HEK293T (cell line): ENCODE data around the gene NEUROD4.

Experiments
- CTCF ChIA-PET: fragments of 350-600 bp; formaldehyde crosslinking; extraction: SDS; loops from one replicate; lab custom pipeline; 2021; ENCODE audit warnings: antibody characterized with exemption, inconsistent platforms; lab: Yijun Ruan, JAX
- POLR2A ChIA-PET: fragments of 350-600 bp; formaldehyde crosslinking; extraction: SDS; loops from one replicate; lab custom pipeline; 2020; ENCODE audit warnings: antibody characterized with exemption, inconsistent platforms; lab: Yijun Ruan, JAX
- DNase-seq: peaks from one replicate; pipeline ENCODE4 v3.0.0; 2012; ENCODE audit warnings: mixed read lengths; ENCODE audit errors: extremely low spot score
- ARNT ChIP-seq: fragments of 450-650 bp; IDR thresholded peaks from 2 replicates; pipeline ENCODE4 v1.6.1; 2017; ENCODE audit warnings: mild to moderate bottlenecking
- BHLHE40 ChIP-seq: fragments of 450-650 bp; IDR thresholded peaks from 2 replicates; pipeline ENCODE4 v1.6.1; 2016; ENCODE audit warnings: mild to moderate bottlenecking, moderate library complexity, borderline replicate concordance
- CTBP1 ChIP-seq: fragments of 450-650 bp; IDR thresholded peaks from 2 replicates; pipeline ENCODE4 v1.6.1; 2016; ENCODE audit warnings: borderline replicate concordance
- ELF4 ChIP-seq: fragments of 450-650 bp; IDR thresholded peaks from 2 replicates; pipeline ENCODE4 v1.6.1; 2017; ENCODE audit warnings: antibody characterized with exemption
- FOXA1 ChIP-seq: fragments of 450-650 bp; IDR thresholded peaks from 2 replicates; pipeline ENCODE4 v1.6.1; 2016; ENCODE audit warnings: mild to moderate bottlenecking
- FOXK2 ChIP-seq: fragments of 450-650 bp; IDR thresholded peaks from 2 replicates; pipeline ENCODE4 v1.6.1; 2016; ENCODE audit warnings: mild to moderate bottlenecking
- FOXM1 ChIP-seq: fragments of 450-650 bp; IDR thresholded peaks from 2 replicates; pipeline ENCODE4 v1.6.1; 2017; ENCODE audit warnings: mild to moderate bottlenecking, borderline replicate concordance
- HDGF ChIP-seq: fragments of 450-650 bp; IDR thresholded peaks from 2 replicates; pipeline ENCODE4 v1.6.1; 2017; ENCODE audit warnings: antibody characterized with exemption, borderline replicate concordance
- L3MBTL2 ChIP-seq: fragments of 450-650 bp; conservative IDR thresholded peaks from 2 replicates; pipeline ENCODE4 v1.6.1; 2016; ENCODE audit warnings: mild to moderate bottlenecking
- LEF1 ChIP-seq: fragments of 450-650 bp; IDR thresholded peaks from 2 replicates; pipeline ENCODE4 v1.6.1; 2017; ENCODE audit warnings: mild to moderate bottlenecking, borderline replicate concordance
- NFRKB ChIP-seq: fragments of 450-650 bp; IDR thresholded peaks from 2 replicates; pipeline ENCODE4 v1.6.1; 2016; ENCODE audit warnings: mild to moderate bottlenecking, moderate library complexity
- PKNOX1 ChIP-seq: fragments of 450-650 bp; IDR thresholded peaks from 2 replicates; pipeline ENCODE4 v1.6.1; 2016
- SP1 ChIP-seq: fragments of 450-650 bp; IDR thresholded peaks from 2 replicates; pipeline ENCODE4 v1.6.1; 2017
- SUZ12 ChIP-seq: fragments of 450-650 bp; IDR thresholded peaks from 2 replicates; pipeline ENCODE4 v1.6.1; 2016; ENCODE audit warnings: mild to moderate bottlenecking
- TARDBP ChIP-seq: fragments of 450-650 bp; IDR thresholded peaks from 2 replicates; pipeline ENCODE4 v1.6.1; 2016
- ZNF384 ChIP-seq: fragments of 450-650 bp; IDR thresholded peaks from 2 replicates; pipeline ENCODE4 v1.6.1; 2016

The NEUROD4 gene

DNA sequence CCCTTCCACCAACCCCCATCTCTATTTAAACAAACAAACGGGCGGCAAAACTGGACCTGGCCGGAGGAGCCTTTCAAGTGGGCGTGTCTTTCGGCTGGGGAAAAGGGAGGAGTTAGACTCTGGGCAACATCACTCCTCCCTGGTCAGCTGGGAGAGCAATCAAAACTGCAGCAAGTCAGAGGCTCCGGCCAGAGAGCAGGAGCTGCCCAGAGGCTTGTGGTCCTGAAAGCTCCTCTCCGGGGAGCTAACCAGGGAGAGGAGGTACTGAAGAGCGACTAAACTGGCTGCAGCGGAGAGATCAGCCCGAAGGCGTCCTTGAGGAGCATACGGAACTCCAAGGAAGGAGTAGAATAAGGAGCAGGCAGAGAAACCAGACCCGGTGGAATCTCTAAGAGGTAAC, at the start of gene NEUROD4:
Gene NEUROD4 (plus strand): TSS at position 191 of the 400 bp plus-strand sequence. CDS start 6,466 bp downstream, outside the sequence.
- ChIA-PET POLR2A (no interaction called here), CTCF (no interaction called here)
- 0 out of 2 replicates have a peak, but pooled peaks have one; percentile 37 for TF ChIP-seq PKNOX1
- TF ChIP-seq HDGF: no peak
- DNase-seq: peak; percentile 71

DNA sequence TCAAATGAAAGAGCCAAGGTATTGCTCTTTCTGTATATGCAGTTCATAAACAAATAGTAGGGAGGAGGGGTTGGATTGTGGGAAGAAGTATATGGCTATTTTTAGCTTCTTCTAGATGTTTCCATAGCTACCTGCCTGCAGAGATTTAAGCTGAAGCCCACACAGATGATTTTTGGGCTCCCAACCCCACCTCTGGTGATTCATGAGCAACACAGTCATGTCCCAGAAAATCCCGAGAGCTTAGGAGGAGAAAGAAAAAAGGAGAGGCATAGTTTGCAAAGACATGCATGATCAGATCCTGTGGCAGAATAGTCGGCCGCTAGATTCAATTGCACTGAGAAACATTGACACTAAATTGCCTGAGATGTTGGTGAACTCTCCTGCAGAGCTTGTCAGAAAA, 49.0 kb upstream of the NEUROD4 start:
- ChIA-PET POLR2A (no interaction called here), CTCF (interaction anchor here (1.1 to 1.3 kb wide), 2 partner anchors 12 to 101 kb away, joined by 3 read pairs; no protein-coding TSS in a partner anchor)
- TF ChIP-seq PKNOX1 (no peak), NFRKB (no peak), L3MBTL2 (no peak), FOXK2 (no peak), LEF1 (no peak), FOXA1 (no peak), ARNT (no peak), TARDBP (no peak), SP1 (no peak), CTBP1 (no peak), SUZ12 (no peak), BHLHE40 (no peak), FOXM1 (no peak), HDGF (no peak), ZNF384 (no peak), ELF4 (no peak)
- no peak for DNase-seq

DNA sequence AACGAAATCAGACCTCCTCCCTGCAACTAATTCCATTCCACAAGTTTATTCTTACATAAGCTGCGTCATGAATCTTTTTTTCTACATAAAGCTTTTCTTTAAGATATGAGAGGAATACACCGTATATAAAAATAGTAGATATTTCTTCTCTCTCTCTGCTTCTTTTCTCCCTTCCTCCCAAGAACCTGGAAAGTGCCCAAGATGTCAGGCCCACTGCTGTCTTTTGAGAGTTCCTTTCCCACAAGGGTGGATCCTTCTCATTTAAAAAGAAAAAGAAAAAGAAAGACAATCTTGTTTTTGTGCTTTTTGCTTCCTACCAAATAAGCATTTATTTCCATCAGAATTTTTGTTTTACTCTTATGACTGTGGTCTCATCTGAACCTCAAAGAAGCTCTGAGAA, 46.2 kb upstream of the NEUROD4 start:
- TF ChIP-seq BHLHE40: no peak
- no peak for TF ChIP-seq TARDBP
- no peak for TF ChIP-seq SP1
- TF ChIP-seq HDGF: no peak
- TF ChIP-seq LEF1: no peak
- no peak for TF ChIP-seq NFRKB
- no peak for TF ChIP-seq ARNT
- no peak for TF ChIP-seq ELF4
- TF ChIP-seq L3MBTL2: no peak
- TF ChIP-seq FOXK2: no peak
- ChIA-PET POLR2A (no interaction called here), CTCF (no interaction called here)
- no peak for DNase-seq

DNA sequence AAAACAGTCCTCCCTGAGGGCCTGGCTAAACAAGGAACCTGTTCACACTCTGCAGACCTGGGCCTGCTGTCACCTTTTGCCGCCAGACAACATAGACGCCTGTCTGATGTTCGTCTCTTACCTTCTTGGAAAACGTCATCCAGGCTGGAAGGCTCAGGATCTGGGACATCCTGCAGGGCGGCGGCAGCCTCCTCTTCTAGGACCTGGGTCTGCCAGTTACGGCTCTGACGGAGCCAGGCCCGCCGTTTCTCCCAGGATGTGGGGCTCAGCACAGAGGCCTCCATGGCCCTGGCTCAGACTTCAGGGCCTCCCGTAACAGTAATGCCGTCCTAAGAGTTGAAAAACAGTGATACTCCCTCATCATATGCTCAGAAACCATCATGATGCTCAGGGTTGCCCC, 45.5 kb upstream of the NEUROD4 start:
- ChIA-PET POLR2A (no interaction called here), CTCF (interaction anchor here (0.5 to 0.6 kb wide), 2 partner anchors 173 to 814 kb away, joined by 3 to 4 read pairs; no protein-coding TSS in a partner anchor)
- TF ChIP-seq FOXK2 (no peak), ELF4 (no peak), FOXA1 (no peak), ARNT (no peak), NFRKB (no peak), BHLHE40 (no peak), HDGF (no peak), PKNOX1 (no peak), L3MBTL2 (no peak), FOXM1 (no peak), CTBP1 (no peak), TARDBP (no peak), LEF1 (no peak), SP1 (no peak), SUZ12 (no peak), ZNF384 (no peak)
- DNase-seq: no peak

DNA sequence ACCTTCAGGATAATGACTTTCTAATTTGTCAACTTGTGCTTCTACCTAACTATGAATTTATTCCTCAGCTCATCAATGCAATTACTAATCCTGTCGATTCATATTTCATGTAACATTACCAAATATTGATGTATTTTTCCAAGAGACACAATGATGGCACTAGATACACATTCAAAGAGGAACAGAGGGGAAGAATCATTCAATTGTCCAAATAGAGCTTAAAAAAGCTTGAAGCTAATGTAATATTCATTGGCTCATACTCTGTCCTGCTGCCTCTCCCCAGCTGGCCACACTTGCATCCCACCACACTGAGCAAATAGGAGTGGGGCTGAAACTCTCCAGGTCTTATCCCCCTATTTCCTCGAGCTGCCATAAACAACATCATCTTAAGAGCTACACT, 44.5 kb upstream of the NEUROD4 start:
- TF ChIP-seq LEF1: no peak
- no peak for TF ChIP-seq ZNF384
- TF ChIP-seq SUZ12: no peak
- no peak for DNase-seq
- ChIA-PET POLR2A (no interaction called here), CTCF (interaction anchor here (1.1 to 2.3 kb wide), 2 partner anchors 93 to 754 kb away, joined by 4 to 6 read pairs; no protein-coding TSS in a partner anchor)

DNA sequence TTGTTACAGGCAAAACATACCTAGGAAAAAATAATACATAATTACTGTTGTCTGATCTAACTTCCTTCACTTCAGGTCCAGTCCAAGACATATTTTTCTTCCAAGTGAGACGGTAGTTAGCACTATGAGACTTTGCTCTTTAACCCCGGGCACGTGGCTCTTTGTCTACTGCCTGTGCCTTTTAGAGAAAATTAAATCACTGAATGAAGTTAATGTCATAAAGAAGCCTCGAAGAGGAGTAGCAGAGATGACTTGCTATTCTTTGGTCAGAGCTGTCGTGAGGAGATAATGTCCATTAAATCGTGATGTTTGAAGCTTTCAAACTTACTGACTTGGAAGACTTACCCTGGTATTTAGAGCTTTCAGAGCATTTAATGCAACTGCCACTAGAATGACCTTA, 43.9 kb upstream of the NEUROD4 start:
- TF ChIP-seq HDGF: no peak
- TF ChIP-seq PKNOX1: no peak
- no peak for TF ChIP-seq NFRKB
- no peak for TF ChIP-seq FOXK2
- TF ChIP-seq BHLHE40: no peak
- TF ChIP-seq SUZ12: no peak
- no peak for TF ChIP-seq FOXA1
- no peak for TF ChIP-seq ELF4
- CTCF ChIA-PET: interaction anchor here (1.1 to 2.3 kb wide), 2 partner anchors 92 to 754 kb away, joined by 4 to 6 read pairs; no protein-coding TSS in a partner anchor
- DNase-seq: no peak
- POLR2A ChIA-PET: no interaction called here
